Activated naive CD4-positive, alpha-beta T cell treated with anti-CD3 and anti-CD28 coated beads, Interleukin-2, amount 50 U/mL, for 16 hours (primary cell): ENCODE results near the gene RUSC1.
"Not testable (repeated sequence)": the region's sequence is repeated elsewhere in the genome, so short reads cannot be mapped to it uniquely, and the experiment has no call there.

Experiments used
- DNase-seq: peaks from one replicate; pipeline ENCODE4 v3.0.0-alpha.2; 2020

The RUSC1 gene

GRCh38 chr1:155320661-155321617 lies at the start of gene RUSC1:
Gene RUSC1, plus strand, starts transcription at chr1:155320894. Its CDS starts 880 bp downstream, at chr1:155321774.
- peak; percentile 81 for DNase-seq

GRCh38 chr1:155272466-155273342 lies 48.0 kb upstream of the RUSC1 start:
- no peak for DNase-seq

DNA sequence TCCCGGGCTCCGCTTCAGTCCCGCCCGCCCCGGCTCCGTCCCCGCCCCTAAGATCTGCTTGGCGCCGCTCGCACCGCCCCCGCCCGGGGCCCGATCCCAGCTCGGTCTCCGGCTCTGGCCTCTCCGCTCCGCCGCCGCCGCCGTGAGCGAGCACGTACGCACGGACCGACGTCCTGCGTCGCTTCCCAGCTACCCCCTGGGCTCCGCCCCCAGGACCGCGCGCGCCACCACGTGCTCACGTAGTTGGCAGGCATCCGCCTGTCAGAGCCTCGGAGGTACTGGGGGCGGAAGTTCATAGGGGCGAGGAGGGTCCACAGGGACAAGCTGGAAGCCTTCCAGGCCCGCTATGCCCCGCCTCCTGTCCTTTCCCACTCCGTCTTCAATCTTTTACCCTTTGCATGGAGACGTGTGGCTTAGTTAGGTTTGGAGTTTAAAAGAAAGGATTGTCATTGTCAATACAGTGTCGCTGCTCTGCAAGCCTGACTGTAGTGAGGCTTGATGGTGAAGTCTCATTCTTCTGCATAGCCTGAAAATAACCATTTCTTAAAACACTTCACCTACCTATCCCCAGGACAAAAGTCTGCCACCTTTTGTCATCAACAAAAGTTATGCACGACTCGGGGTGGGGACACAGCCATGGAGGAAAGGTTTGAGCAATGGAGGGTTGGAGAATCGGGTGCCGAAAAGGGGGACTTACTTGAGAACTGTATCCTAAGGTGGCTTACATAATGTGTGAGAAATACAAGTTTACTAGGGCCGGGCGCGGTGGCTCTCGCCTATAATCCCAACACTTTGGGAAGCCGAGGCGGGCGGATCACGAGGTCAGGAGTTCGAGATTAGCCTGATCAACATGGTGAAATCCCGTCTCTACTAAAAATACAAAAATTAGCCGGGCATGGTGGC lies 47.1 kb upstream of the RUSC1 start, which contains the start of gene CLK2:
Gene CLK2, minus strand, starts transcription at position 162 of the 903 bp plus-strand sequence. CDS start 2,527 bp downstream, outside the sequence.
- DNase-seq = peak; percentile 99

DNA sequence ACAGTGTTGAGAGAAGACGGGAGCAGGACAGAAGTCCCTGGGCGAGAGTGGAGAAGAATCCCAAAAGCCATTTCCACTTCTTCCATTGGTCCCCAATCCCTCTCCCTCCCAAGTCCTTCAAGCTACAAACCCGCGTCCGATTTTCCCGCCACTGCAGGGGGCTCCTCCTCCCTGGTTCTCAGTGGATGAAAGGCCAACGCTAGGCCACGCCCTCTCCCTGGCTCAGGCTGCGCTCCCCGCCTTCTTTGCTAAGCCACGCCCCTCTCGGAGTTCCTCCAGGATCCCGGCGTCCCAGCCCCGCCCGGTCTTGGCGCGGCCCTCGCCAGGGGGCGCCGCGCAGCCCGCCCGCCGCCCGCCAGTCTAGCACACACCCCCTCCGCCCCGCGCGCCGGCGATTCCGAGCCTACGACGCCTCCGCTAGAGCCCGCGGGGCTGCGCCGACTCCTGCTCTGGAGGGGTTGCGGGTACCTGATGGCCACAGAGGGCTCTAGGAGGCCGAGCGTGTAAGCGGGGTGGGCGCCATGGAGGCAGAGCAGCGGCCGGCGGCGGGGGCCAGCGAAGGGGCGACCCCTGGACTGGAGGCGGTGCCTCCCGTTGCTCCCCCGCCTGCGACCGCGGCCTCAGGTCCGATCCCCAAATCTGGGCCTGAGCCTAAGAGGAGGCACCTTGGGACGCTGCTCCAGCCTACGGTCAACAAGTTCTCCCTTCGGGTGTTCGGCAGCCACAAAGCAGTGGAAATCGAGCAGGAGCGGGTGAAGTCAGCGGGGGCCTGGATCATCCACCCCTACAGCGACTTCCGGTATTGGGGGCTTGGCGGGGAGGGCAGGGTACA lies 43.4 kb upstream of the RUSC1 start, which contains the start of gene HCN3:
Gene HCN3, plus strand, starts transcription at position 394 of the 832 bp plus-strand sequence. Its CDS starts 128 bp downstream, at position 522.
- DNase-seq = peak; percentile 93

- DNase-seq = peak; percentile 82
Measured at GRCh38 chr1:155277902-155278688, 42.6 kb upstream of the RUSC1 start.

DNA sequence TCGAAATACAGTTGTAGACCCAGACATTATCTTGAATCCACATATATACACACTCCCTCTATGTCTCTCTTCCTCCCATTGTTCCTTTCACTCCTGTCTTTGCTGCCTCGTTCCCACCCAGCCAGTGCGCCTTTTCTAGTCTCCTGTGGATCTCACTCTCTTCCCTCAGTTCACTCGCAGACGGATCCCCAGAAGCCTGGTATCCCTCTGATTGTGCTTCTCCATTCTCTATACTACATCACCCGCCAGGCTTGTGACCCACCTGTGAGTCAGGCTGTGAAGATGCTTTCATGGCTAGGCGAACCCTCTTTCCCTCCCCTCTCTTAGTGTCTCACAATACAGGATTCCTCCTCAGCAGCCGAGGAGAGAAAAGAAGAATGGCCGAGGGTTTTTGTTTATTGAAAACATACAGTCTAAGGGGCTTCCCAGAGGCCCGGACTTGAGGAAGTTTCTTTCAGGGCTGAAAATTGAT lies 42.0 kb upstream of the RUSC1 start:
- DNase-seq = no peak

DNA sequence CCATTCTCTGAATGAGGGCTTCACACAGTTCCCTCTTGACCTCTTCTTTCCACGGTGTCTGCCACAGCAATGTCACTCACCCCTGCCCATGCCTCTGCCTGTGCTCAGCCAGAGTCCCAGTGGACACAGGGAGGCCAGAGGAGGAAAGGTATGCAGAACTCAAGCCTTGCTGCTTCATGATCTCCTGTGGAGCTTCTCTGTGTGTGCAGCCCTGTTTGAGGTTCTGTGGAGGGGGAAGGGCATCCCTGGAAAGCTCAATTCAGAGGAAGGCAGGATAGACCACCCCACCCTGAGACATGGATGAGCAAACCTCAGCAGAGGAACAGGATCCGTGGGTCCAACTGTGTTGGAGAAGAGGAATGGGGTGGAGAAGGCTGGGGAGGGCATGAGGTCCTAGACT lies 41.4 kb upstream of the RUSC1 start:
- DNase-seq = no peak

GRCh38 chr1:155282488-155283091 lies 38.1 kb upstream of the RUSC1 start:
- no peak for DNase-seq

DNA sequence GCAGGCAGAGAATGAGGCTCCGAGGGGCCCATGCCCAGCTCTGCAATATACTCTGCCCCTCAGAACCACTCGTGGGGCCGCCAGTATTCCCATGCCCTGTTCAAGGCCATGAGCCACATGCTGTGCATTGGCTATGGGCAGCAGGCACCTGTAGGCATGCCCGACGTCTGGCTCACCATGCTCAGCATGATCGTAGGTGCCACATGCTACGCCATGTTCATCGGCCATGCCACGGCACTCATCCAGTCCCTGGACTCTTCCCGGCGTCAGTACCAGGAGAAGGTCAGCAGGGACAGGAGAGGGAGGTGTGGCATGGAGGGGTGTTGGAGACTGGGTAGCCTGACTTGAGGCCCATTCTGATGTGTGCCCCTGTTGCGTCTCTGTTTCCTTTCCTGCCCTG lies 36.2 kb upstream of the RUSC1 start:
- no peak for DNase-seq

DNA sequence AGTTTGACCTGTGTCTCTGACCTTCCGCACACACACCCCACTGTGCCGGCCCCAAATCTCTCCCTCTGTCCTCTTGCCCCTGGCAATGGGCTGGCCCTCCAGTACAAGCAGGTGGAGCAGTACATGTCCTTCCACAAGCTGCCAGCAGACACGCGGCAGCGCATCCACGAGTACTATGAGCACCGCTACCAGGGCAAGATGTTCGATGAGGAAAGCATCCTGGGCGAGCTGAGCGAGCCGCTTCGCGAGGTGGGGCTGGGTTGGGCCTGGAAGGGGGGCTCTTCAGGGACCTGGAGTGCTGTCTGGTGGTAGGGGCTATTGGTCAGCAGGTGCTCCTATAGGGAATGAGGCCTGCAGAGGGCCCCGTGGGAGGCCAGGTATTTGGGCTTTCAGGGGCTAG lies 35.6 kb upstream of the RUSC1 start:
- DNase-seq = no peak

GRCh38 chr1:155285631-155286044 lies 35.1 kb upstream of the RUSC1 start:
- DNase-seq = no peak

DNA sequence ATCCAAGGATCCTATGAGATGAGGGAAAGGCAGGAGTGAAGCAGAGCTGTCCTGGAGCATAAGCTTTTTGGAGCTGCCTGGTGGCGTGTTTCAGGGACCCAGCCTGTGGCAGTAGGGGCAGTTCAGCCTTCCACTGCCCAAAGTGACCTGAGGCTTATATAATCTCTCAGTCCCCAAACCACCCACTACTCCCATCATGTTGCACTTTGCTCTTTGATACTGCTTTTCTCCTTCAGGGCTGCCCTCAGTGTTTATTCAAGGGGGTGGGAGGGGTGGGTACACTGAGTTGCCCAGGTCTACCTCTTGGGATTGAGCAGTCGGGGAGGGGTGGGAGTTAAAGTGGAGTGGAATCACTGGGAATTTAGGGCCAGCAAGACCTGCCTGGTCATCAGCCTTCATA lies 34.1 kb upstream of the RUSC1 start:
- DNase-seq = no peak

- no peak for DNase-seq
Measured at GRCh38 chr1:155287987-155288543, 32.6 kb upstream of the RUSC1 start.

DNA sequence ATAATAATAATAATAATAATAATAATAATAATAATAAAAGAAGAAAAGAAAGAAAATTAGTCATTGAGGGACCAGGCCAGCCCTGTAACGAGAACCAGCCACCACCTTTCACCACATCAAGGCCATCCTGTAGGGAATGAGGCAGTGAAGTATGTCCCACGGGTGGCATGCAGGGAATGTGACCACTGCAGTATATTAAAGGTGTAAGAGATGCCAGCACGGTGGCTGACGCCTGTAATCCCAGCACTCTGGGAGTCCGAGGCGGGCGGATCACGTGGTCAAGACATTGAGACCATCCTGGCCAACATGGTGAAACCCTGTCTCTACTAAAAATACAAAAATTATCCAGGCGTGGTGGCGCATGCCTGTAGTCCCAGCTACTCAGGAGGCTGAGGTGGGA lies 29.7 kb upstream of the RUSC1 start:
- DNase-seq = not testable (repeated sequence)

- DNase-seq = no peak
Measured at GRCh38 chr1:155293086-155293749, 27.5 kb upstream of the RUSC1 start.

- DNase-seq = no peak
Measured at GRCh38 chr1:155294520-155295182, 26.0 kb upstream of the RUSC1 start.

- no peak for DNase-seq
Measured at GRCh38 chr1:155295183-155295941, 25.3 kb upstream of the RUSC1 start.

GRCh38 chr1:155295942-155296267 lies 24.8 kb upstream of the RUSC1 start:
- no peak for DNase-seq
